HG02870 (cell line): ENCODE data around the gene MAP10.

Source experiments
- ATAC-seq: cut with Tn5 transposase; IDR thresholded peaks from one replicate; pipeline ENCODE4 v1.9.1; 2021; ENCODE audit warnings: mild to moderate bottlenecking, moderate library complexity; ENCODE audit not compliant: unreplicated experiment

Gene MAP10

DNA sequence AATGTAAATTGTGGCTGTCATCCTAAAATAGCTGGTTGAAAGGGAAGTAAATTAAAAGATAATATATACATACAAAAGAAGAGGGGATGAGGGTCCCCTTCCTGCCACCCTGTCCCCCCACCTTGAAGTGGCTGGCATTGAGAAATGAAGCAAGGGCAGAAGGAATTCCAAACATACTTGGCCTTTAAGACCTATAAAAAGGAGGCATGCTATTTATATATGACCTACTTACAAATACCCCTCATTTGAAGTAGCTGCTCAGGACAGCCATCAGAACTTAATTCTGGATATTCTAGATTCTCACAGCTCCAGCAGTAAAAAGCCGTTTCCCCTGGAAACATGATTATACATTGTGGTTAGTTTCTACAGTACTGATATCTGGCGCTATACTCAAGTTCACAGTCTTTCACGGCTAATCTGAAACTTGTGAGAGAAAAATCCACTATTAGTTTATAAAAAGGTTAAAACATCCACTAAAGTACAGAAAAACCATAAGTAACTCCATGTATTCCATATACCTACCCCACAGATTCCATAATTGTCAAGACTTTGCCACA lies 9.6 kb upstream of the MAP10 start:
- ATAC-seq: no peak

DNA sequence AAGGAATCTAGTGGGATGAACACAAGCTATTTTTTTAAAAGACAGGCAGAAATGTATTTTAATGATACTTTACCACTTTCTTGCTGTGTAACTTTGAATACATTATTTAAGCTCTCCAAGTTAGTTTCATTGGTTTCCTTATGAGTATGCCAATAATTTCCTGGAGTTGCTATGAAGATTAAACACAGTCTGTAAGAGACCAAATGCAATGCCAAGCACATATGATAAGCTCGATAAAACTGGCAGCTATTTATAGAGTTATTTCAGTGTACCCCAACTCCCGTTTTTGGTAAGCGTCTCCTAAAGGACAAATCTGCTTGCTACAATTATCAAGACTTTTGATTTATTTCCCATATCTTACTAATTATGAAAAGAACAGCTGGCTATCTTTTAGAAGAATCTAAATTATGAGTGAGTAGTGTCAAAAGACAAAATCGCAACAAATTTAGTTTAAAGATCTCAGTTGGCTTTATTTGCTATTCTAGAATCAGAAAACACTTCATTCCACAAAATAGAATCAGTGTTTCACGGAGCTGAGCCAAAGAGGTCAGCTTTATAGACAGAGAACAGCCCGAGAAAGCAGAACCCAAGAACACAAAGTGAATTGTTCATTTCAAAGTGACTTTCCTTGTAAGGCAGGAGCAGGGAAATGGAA lies 7.2 kb upstream of the MAP10 start:
- no peak for ATAC-seq

DNA sequence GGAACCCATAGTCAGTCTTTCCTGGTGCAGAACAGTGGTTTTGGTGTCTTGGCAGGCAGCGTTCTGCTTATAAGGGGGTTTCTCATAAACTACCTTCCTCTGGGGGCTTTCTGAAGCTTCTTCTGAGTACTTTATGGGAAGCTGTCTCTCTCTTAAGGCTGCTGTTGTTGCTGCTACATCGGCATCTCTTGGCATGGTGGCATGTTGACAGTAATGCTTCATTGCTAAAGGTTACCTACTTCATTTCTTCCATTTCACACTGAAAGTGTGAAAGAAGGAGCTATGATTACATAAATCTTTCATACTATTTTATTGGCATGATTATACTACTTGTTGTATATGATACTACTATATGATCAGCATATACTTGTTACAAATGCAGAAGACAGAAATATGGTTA lies 6.3 kb upstream of the MAP10 start:
- ATAC-seq: no peak

DNA sequence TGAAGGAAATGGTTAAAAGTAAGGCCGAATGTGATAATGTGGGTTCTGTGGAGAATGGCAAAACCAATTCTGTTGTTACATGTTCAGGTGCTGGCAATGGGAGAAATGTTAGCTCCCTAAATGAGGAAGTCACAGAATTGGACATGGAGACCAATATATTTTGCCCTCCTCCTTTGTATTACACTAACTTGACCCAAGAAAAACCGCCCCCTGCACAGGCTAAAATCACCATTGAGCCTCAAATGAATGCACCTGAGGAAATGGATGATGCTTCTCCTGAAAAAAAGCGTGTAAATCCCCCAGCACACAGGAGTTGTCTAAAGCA lies 932 bp downstream of the MAP10 start:
- ATAC-seq: no peak

DNA sequence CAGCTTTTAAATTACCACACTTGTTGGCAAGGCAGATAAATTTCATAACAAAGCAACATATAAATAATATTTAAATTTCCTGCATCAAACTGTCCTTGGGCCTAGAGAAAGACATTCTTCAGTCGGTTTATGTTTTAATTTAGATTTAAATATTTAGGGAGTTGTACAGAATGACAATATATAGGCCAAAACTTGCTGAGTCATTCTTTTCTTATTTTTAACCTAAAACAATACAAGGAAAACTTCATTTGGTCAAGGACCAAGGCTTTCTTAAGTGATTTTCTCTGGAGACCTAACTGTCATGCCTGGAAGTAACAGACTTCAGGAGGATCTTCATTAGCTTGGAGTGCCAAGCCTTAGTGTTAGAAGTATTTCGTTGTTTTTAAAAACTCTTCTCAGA lies 5.6 kb downstream of the MAP10 start:
- no peak for ATAC-seq

DNA sequence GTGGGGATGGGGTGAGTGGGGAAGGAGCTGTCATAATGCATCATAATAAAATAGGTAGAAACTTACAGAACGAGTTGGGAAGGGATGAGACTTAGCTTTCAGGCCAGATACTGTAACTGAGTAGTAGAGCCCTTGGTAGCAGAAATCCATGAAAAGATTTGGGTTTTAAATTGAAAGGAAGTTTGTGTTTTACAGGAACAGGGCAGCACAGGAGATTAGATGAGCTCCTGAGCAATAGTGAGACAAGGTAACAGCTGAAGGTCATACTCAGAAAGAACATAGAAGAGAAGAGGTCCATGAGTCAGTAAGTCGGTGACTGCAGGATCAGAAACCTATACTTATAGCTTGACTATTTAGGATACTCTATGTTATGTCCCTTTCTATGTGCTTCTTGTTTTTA lies 7.3 kb downstream of the MAP10 start:
- no peak for ATAC-seq

DNA sequence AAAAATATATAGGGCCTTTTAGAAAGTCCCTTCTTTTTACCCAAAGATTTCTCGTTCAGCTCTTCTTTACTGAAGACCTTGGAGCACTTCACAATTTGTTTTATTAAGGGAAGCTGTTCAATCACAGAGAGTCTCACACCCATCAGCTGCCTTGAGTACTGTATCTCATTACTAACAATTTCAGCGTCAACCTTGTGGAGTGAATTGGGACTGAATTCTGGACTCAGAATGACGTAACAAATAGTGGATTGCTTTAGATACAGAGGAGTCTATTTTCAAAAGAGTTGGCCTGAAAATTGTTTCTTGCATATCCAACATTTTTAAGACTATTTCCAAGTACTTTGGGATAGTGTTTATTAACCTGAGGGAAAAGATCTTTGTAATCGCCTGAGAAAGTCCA lies 7.9 kb downstream of the MAP10 start:
- no peak for ATAC-seq

DNA sequence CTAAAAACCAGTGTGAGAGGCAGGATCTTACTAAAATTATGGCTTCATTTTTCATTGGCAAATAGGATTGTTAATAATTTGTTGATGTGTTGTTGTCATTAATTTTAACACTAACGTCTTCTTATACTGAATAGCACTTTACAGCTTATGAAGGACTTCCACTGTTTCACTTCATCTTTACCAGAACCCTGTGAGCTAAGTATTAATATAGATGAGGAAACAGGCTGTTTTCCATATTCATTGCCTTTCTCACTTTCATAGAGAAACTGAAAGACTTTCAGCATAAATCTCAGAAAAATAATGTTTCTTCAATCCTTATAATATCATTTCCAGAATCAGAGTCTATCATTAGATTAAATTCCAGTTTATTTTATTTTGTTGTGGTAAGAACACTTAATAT lies 8.5 kb downstream of the MAP10 start:
- no peak for ATAC-seq

DNA sequence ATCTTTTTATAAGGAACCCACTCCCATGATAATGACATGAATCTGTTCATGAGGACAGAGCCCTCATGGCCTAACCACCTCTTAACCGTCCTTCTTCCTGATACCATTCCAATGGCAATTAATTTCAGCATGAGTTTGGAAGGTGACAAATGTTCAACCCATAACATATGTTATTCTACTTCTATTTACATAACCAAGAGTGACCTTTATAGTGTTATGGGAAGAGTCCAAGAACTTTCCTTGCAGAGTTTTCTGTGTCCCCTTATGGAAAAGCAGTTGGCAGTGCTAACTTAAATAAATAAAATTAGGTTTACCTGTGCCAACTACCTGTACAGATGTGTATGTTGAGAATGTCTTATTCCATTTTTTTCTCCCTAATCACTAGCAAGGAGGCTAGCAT lies 11.1 kb downstream of the MAP10 start:
- ATAC-seq: no peak

DNA sequence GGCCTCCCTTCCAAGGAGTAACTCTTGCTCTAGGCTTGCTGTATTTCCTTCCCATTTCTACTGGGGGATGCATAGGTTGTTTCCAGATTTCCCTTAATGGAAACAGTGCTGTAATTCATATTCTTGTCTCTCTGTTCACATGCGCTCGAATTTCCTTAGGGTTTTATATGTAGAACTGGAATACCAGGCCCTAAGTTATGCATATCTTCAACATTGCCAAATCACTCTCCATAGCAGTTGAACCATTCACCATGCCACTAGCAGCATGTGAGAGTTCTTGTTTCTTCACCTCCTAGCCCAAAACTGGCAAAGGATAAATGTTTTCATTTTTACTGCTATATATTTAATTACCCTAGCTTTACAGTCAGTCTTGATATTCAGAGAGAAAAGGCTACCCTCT lies 12.8 kb downstream of the MAP10 start:
- ATAC-seq: no peak

DNA sequence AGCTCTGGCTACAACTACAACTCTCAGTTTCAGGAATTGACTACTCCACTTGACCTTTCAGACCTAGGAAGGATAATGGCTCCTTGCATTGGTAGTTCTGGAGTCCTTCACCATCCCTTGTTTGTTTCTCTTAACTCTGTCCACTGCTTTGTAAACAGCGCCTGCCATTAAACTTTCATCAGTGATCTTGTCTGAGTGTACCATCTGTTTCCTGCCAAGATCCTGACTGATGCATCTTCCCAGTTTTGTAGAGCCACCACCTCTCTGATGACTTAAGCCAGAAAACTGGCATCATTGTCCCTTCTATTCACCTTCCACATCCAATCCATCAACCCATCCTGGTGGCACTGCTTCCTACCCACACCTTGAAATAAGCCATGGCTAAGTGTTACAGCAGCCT lies 15.2 kb downstream of the MAP10 start:
- ATAC-seq: no peak

DNA sequence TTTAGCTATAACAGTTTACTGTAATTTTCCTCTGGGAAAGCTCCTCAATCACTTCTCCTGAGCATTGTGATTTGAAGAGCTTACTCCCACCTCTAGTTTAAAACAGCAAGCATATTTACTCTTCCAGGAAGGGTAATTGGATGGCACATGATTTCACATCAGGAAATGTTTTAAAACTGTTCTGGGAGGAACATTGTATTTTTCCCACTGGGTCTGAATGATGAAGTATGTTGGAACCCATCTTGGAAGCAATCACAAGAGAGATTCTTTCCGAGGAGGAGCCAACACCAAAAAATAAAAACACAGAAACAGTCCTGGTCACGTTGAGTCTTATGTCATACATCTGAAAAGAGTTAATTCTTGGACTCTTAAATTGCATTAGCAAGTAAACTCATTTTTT lies 17.3 kb downstream of the MAP10 start:
- no peak for ATAC-seq

DNA sequence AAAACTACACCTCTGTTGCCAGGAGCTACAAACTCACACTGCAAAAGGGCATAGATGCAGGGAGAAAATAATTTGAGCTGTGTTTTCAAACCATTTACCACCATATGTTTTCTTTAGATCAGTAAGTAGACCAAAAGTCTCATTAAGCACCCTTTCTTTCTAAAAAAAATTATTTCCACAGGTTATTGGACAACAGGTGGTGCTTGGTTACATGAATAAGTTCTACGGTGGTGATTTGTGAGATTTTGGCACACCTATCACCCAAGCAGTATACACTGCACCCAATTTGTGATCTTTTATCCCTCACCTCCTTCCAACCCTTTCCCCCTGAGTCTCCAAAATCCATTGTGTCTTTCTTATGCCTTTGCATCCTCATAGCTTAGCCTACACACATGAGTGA lies 21.1 kb downstream of the MAP10 start:
- no peak for ATAC-seq

DNA sequence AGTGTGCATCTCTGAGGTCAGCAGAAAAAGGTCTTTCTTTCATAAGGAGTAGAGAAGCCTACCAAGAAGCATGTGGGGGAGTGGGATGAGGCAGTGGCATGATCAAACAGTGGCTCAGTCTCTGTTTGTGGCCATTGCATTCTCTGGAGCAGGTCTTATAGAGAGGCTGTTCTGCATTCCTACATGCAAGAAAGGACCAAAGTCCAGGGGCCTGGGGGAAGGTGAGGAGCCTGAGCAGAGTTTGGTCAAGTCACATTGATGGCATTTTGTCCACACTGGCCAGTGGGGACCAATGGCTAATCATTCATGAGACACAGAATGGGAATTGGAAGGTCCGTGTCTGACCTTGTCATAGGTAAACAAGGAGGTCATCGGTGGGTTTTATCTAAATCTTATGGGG lies 25.4 kb downstream of the MAP10 start:
- no peak for ATAC-seq

DNA sequence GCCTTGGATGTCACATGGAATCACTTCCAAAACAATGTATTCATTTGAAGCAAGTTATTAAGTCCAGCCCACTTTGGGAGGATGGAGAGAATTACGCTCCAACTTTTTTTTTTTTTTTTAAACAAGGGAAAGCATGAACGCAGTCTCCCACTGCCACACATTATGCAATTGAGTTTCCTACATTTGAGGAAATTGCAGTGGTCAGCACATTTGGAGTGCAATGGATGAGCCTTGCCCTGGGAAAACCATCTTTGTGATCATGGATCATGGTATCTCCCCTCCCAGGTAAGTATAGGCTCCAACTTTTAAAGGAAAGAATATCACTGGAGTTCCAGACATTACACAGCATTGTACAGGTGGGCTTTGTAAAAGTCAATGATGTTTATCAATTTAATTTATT lies 26.7 kb downstream of the MAP10 start:
- no peak for ATAC-seq

DNA sequence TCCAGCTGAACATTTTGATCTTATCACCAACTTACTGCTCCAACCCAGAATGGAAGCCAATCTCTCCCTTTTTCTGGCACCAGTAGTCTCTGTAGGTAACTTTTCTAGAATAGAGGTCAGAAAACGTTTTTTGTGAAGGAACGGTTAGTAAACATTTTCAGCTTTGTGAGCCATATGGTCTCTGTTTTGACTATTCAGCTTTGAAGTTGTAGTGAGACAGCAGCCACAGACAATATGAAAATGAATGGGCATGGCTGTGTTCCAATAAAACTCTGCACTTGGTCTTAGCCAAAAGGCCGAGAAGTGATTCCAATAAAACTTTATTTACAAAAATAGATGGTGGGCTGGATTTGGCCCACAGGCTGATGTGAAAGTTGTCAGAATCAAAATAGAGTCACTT lies 28.9 kb downstream of the MAP10 start:
- no peak for ATAC-seq

DNA sequence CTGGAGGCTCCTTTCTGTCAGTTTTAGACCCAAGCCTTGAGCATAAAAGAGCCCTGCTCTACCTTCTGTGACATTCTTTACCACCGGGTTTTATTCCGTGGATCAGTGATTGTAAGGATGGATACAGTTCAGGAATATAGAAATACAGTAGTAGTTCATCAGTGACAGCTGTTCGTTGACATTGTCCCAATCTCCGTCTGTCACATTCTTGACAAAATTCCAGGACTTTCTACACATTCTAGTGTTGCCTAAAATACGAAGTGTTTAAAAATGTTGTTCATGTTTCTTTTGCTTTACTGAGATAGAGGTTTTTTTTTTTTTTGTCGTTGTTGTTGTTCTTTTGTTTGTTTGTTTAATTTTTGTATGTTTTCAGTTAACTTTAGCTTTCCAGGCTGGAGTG lies 29.9 kb downstream of the MAP10 start:
- no peak for ATAC-seq

DNA sequence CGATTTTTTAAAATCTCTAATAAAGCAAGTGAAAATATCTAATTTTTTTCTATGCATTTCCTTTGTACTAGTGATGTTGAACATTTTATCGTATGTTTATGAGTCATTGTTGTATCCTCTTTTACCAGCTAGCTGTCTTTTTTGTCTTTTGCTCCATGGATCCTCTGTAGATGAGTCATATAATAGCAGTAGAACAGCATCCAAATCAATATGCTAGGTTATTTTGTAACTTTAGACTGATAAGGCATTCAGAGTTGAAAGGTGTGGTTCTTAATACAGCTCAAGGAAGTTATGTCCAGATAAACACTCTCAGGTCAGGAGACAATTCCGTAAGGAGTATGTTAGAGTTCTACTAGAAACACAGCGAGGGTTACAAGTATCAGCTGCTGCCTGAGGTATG lies 31.9 kb downstream of the MAP10 start:
- ATAC-seq: no peak

DNA sequence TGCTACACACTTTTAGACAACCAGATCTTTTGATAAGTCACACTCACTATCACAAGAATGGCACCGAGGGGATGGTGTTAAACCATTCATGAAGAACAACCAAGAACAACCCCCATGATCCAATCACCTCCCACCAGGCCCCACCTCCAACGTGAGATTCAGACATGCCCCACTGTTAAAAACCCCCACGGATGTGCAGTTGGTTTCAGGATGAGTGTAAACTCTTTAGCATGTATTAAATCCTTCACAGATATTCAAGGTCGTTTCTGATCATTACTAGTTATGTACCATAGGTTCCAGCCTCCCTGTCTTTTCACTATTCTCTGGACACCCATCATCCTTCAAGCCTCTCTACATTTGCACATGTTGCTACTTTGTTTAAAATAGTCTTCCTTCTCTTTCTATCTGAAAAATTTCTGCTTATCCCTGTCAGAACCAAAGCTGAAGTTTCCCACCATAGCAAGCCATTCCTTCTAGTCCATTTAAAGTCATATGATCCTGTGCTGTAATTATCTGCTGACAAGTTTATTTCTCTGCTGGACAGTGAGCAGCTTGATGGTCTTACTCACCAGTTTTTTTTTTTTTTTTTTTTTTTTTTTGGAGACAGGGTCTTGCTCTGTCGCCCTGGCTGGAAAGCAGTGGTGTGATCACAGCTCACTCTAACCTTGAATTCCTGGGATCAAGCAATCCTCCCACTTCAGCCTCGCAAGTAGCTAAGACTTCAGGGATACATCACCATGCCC lies 36.8 kb downstream of the MAP10 start:
- peak; percentile 44 for ATAC-seq

DNA sequence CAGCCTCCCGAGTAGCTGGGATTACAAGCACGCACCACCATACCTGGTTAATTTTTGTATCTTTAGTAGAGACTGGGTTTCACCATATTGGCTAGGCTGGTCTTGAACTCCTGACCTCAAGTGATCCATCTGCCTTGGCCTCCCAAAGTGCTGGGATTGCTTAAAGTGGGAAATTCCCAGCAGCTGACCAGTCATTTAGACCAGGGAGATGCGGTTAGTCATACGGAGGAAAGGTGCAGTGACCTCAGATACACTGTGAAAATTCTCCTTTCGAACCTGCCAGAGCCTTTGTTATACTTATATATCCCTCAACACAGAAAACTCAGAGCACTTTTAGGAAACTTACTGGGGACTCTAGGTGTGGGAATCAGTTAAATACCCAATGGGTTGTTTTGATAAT lies 39.6 kb downstream of the MAP10 start:
- ATAC-seq: no peak

DNA sequence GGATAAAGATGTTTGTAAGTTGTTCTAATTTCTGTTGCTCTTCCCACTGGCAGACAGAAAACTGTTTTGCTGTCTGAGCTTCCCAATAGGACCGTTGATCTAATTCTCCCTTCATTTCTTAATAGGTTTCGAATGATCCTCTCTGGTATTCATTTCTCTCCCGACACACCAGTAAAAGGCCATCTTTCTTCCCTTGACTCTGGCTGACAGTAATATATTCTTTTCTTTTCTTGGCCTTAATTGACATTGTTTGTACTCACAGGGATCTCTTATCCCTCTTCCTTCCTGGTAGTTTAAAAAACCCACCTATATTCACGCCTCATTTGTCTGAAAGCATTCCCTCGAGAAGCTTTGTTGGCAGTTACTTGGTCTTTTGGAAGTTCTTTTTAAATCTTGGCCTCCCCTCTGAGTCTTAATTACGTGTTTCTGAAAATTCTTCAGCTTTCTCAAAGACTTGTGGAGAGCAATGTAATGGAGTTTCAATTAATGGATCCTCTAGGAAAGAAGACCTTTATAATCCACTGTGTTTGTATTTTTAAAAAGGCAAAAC lies 40.3 kb downstream of the MAP10 start:
- ATAC-seq: no peak

DNA sequence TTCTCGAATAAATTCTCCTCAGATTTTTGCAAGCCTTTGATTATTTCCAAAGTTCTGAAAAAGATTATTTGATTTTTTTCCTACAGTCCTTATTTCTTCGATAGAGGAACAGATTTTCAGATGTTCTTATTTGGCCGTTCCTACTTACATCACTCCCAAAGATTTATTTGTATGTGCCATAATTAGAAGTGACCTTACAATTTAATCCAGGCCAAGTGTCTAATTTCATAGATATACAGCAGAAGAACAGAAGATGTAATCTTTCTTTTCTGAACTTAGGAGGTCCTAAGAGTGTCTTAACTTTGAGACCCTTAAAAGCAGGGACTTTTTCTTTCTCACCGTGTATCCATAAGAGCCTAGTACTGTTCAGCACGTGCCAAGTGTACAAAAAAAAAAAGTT lies 46.3 kb downstream of the MAP10 start:
- no peak for ATAC-seq
